Esophagus muscularis mucosa (tissue), 4 donors: ENCODE measurements around the gene LY6G6D. TPM values are rescaled to one million over a fixed set of nuclear protein-coding genes. Genes with fewer than 3 reads are reported as not detected.

Experiments used
- DNase-seq: peaks from one replicate; pipeline ENCODE4 v3.0.0-alpha.2; 2017; ENCODE audit errors: extremely low spot score
- H3K27ac ChIP-seq, 4 donors: fragments of 200-600 bp; sonication (generic); replicated peaks in 1 of 4; 1 replicate in 3 of 4; 2 replicates in 1 of 4; pipeline ENCODE4 v1.5.1; 2016 to 2019; ENCODE audit warnings: mild to moderate bottlenecking in 1 of 4
- H3K27me3 ChIP-seq, 4 donors: fragments of 200-600 bp; sonication (generic); one replicate each; pipeline versions ENCODE4 v1.5.1 to v1.6.0; 2016 to 2019
- H3K36me3 ChIP-seq, 4 donors: fragments of 200-600 bp; sonication (generic); one replicate each; pipeline ENCODE4 v1.5.1; 2016 to 2019
- H3K4me1 ChIP-seq, 4 donors: fragments of 200-600 bp; sonication (generic); one replicate each; pipeline ENCODE4 v1.5.1; 2016 to 2019
- H3K4me3 ChIP-seq, 4 donors: fragments of 200-600 bp; sonication (generic); 1 replicate in 2 of 4; 2 replicates in 2 of 4; pipeline ENCODE4 v1.5.1; 2016 to 2019; ENCODE audit warnings: mild to moderate bottlenecking in 4 of 4, moderate library complexity in 1 of 4
- H3K9me3 ChIP-seq, 4 donors: fragments of 200-600 bp; sonication (generic); 1 replicate in 3 of 4; 2 replicates in 1 of 4; pipeline ENCODE4 v1.5.1; 2016 to 2019
- EP300 ChIP-seq: sonication (generic); formaldehyde crosslinking; IDR thresholded peaks from one replicate; pipeline ENCODE4 v1.6.1; 2017; ENCODE audit warnings: antibody characterized with exemption
- POLR2A ChIP-seq: fragments of 450-650 bp; IDR thresholded peaks from one replicate; pipeline ENCODE4 v1.6.1; 2017; ENCODE audit warnings: antibody characterized with exemption, moderate library complexity, mild to moderate bottlenecking, low read depth
- POLR2AphosphoS5 ChIP-seq, 2 donors: sonication (generic); formaldehyde crosslinking; IDR thresholded peaks; one replicate each; pipeline ENCODE4 v1.6.1; 2017; ENCODE audit warnings: antibody characterized with exemption in 2 of 2
- WGBS: methylation state at CpG from one replicate; pipeline ENCODE4 v1.1.5; 2018; 5-methylcytosine and 5-hydroxymethylcytosine counted together
- intact Hi-C: fragments of 100-400 bp; cut with DNase I; formaldehyde crosslinking; loops from one replicate; pipeline ENCODE4 v1.15.1; 2023
- total RNA-seq, 4 donors: library from RNA; depleted of rRNA; stranded (reverse); fragments of >200 nt; gene quantifications; one replicate each; pipeline versions ENCODE4 v1.1.0 to v1.2.1, GENCODE V29; 2016
- TF ChIP-seq, protein P1 (sequence below), 3 experiments: fragments of 200-600 bp in 2 of 3; fragments of 450-650 bp in 1 of 3; sonication (generic) in 2 of 3; IDR thresholded peaks; one replicate each; pipeline ENCODE4 v1.5.1; 2017 to 2019; ENCODE audit warnings: antibody characterized with exemption in 3 of 3, mild to moderate bottlenecking in 2 of 3, moderate library complexity in 1 of 3

Gene LY6G6D
- total RNA-seq, 4 donors from 2014 or later: not detected

DNA sequence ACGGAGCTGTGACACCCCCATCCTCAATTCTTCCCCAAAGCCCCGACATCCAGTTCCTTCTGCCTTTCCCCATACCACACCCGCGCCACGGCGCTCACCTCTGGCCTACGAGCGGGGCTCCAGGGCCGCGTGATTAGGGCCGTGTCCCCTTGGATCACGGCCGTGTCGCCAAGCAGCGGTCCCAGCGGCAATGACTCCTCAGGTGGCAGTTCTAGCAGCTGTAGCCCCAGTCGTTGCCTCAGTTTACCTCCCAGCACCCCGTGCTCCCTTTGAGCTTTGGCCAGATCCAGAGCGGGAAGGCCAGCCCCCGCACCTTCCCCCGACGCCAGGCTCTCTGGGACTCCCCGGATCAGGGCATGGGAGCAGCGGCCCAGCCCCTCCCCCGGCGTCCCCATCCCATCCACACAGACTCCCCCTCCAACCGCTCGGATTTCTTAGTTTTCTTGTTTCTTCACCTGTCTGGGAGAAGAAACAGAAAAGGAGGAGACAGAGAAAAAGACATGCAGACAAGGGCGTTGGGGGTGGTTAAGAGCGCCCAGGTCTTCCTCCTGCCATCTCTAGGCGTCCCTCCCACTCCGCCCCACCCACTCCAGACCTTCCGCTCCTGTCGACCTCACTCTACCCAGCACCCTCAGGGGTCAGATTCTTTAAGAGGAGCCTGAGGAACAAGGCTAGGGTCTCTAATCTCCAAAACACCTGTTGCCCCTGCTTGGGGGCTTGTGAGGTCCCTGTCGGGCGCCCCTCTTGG, 13.8 kb downstream of the LY6G6D start, which contains the start of gene DDAH2:
DDAH2 (minus strand) TSS at position 533 of the 748 bp plus-strand sequence; CDS start at position 395, 138 bp downstream.
- H3K27me3 ChIP-seq: no peaks in the 10 kb centered on the region
- WGBS: 18% methylated on average over 25 of the region's 36 CpGs
- peak within 1 kb of the TSS; percentile 69 to 98 (median 94) for H3K4me3 ChIP-seq
- TF ChIP-seq, protein P1, sequence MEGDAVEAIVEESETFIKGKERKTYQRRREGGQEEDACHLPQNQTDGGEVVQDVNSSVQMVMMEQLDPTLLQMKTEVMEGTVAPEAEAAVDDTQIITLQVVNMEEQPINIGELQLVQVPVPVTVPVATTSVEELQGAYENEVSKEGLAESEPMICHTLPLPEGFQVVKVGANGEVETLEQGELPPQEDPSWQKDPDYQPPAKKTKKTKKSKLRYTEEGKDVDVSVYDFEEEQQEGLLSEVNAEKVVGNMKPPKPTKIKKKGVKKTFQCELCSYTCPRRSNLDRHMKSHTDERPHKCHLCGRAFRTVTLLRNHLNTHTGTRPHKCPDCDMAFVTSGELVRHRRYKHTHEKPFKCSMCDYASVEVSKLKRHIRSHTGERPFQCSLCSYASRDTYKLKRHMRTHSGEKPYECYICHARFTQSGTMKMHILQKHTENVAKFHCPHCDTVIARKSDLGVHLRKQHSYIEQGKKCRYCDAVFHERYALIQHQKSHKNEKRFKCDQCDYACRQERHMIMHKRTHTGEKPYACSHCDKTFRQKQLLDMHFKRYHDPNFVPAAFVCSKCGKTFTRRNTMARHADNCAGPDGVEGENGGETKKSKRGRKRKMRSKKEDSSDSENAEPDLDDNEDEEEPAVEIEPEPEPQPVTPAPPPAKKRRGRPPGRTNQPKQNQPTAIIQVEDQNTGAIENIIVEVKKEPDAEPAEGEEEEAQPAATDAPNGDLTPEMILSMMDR (IDR thresholded peaks at IDR 0.05): peak in 2 of 3 experiments; percentile 58
- no peak for TF ChIP-seq POLR2A
- no peak for TF ChIP-seq EP300
- no peak for TF ChIP-seq POLR2AphosphoS5 (IDR thresholded peaks at IDR 0.05)
- intact Hi-C loops: loop anchor here (5.0 kb wide), 1 partner anchor 38 kb away; no protein-coding TSS in a partner anchor
- H3K36me3 ChIP-seq: peaks cover 46 to 73% (median 61%) of the 10 kb centered on the region in 4 donors
- H3K9me3 ChIP-seq: no peaks in the 10 kb centered on the region
- peak within 1 kb of the TSS; percentile 93 to 99 (median 97) for H3K27ac ChIP-seq
- H3K4me1 ChIP-seq: peaks cover 30 to 53% (median 49%) of the 10 kb centered on the region in 4 donors
- no peak for DNase-seq

DNA sequence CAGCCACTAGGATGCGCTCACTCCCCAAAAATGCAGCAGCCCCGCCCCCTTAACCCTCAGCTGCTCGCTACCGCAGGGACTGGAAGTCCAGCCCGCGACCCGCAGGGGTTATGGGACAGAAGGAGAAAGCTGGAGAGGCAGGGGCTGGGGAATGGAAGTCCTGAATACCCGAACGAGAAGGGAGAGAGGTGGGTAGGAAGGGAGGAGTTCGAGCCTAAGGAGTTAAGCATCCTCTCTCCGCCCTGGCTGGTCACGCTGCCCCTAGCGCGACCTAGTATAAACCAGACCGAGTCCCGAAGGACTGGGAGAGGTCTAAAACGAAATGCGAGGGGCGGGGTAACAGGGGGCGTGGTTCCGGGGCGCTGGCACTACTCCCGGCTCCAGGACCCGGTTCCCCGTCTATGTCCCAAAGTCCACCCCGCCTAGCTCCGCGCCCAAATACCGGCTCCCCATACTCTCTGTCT, 14.4 kb downstream of the LY6G6D start:
- H3K27ac ChIP-seq: peak overlapping the region; percentile 93 to 99 (median 97)
- H3K4me1 ChIP-seq: peaks cover 36 to 59% (median 55%) of the 10 kb centered on the region in 4 donors
- no peaks in the 10 kb centered on the region for H3K9me3 ChIP-seq
- H3K27me3 ChIP-seq: no peaks in the 10 kb centered on the region
- peaks cover 47 to 74% (median 64%) of the 10 kb centered on the region in 4 donors for H3K36me3 ChIP-seq
- H3K4me3 ChIP-seq: peak overlapping the region; percentile 69 to 98 (median 94)
- DNase-seq: peak; percentile 97
- intact Hi-C loops: loop anchor here (5.0 kb wide), 1 partner anchor 38 kb away; no protein-coding TSS in a partner anchor
- 0% methylated on average over 14 of the region's 29 CpGs for WGBS
- TF ChIP-seq POLR2AphosphoS5 (IDR thresholded peaks at IDR 0.05): peak; percentile 82 to 88
- TF ChIP-seq POLR2A: no peak
- no peak for TF ChIP-seq EP300
- TF ChIP-seq, protein P1 (IDR thresholded peaks at IDR 0.05): peak in 2 of 3 experiments; percentile 9 to 83

DNA sequence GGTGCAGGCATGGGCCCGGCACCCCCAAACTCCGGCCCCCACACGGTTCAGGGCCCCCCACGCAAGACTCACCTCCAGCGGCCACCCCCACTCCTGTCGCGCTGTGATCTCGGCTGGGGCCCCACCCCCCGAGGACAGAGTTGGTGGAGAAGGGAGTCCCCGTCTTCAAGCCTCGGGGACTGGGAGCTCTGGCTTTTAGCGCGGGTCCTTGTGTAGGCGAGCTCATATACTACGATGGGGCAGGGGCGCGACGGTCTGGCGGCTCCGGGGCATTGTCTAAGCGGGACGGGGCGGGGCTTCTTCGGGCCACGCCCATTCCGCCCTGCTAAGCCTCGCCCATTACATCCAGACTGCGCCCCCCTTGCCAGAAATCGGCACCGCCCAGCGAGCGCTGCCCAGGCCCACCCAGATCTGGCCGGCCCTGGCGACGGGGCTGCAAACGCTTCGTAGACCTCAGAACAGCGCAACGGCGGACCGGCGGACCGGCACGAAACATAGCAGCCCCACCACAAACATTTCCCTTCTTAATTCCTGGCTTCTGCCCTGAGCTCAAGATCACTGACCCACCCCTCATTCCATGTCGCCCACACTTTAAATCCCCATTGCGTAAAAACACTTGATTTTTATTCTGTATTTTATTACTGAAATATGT, 15.0 kb downstream of the LY6G6D start:
- Histone ChIP-seq H3K9me3 (no peaks in the 10 kb centered on the region), H3K27me3 (no peaks in the 10 kb centered on the region), H3K36me3 (peaks cover 47 to 70% (median 64%) of the 10 kb centered on the region in 4 donors), H3K4me3 (peak overlapping the region; percentile 69 to 98 (median 94)), H3K4me1 (peaks cover 38 to 65% (median 60%) of the 10 kb centered on the region in 4 donors), H3K27ac (peak overlapping the region; percentile 93 to 99 (median 97))
- peak; percentile 97 for DNase-seq
- WGBS: 3% methylated on average over 19 of the region's 46 CpGs
- intact Hi-C loops: loop anchor here (5.0 kb wide), 1 partner anchor 37 kb away; no protein-coding TSS in a partner anchor
- TF ChIP-seq, protein P1 (IDR thresholded peaks at IDR 0.05): peak in 1 of 3 experiments; percentile 6
- TF ChIP-seq EP300: no peak
- peak; percentile 25 for TF ChIP-seq POLR2A
- TF ChIP-seq POLR2AphosphoS5 (IDR thresholded peaks at IDR 0.05): peak; percentile 63 to 92

DNA sequence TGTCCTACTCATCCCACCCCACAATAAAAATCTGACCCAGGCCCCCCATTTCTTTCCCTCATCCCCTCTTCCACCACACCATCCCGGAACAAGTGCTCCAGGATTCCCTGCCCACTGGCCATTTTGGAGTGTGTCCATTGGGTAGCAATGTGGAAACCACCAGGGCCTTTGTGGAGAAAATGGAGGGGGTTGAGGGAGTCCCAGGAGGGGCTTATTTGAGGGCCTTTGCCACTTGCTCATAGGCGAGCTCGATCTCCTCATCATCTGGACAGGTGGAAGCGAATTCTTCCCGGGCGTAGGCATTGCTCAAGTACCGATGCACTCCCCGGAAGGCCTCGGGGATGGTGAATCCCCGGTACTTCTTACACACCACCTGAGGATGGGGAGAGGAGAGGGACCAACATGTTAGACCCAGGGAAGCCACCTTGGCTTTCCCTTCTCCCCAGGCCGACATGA, 15.5 kb downstream of the LY6G6D start:
- no peaks in the 10 kb centered on the region for H3K27me3 ChIP-seq
- 86% methylated on average over 11 of the region's 11 CpGs for WGBS
- peaks cover 38 to 69% (median 61%) of the 10 kb centered on the region in 4 donors for H3K4me1 ChIP-seq
- DNase-seq: no peak
- H3K9me3 ChIP-seq: no peaks in the 10 kb centered on the region
- TF ChIP-seq POLR2A (no peak), POLR2AphosphoS5 (IDR thresholded peaks at IDR 0.05) (no peak), EP300 (no peak)
- TF ChIP-seq, protein P1 (IDR thresholded peaks at IDR 0.05): no peak
- intact Hi-C loops: no loop called here
- peaks cover 47 to 67% (median 60%) of the 10 kb centered on the region in 4 donors for H3K36me3 ChIP-seq
- H3K27ac ChIP-seq: peak overlapping the region; percentile 93 to 99 (median 97)
- H3K4me3 ChIP-seq: peak overlapping the region; percentile 69 to 98 (median 94)
